ENCODE data around the gene RNPEPL1.
"Not testable (repeated sequence)": the region's sequence is repeated elsewhere in the genome, so short reads cannot be mapped to it uniquely, and the experiment has no call there.

RNPEPL1 gene

DNA sequence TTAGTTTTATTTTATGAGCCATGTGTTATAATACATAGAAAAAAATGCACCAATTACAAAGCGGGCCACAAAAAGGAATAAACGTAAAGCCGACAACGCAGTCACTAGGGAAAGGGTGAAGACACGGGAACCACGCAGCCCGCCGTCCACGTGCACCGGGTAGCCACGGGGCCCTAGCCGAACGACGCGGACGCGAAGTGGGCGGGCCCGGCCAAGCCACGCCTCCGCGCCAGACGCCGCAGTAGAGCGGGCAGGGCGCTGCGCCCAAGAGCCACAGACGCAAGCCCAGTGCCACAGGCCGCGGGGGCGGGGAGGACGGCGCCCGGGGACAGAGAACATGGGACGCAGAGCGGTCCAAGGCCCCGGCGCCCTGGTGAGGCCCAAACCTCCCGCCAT is 8.2 kb upstream of the RNPEPL1 start, which contains the start of gene DUSP28:
TSS of gene DUSP28 (plus strand) at position 274 of the 396 bp plus-strand sequence. CDS start 328 bp downstream, outside the sequence.
- H3K79me2 ChIP-seq (ENCODE audit: insufficient read depth, low read depth): peaks cover 42% of the 10 kb centered on the region
- H3K36me3 ChIP-seq (ENCODE audit: insufficient read depth): no peaks in the 10 kb centered on the region
- no peaks in the 10 kb centered on the region for H3K27me3 ChIP-seq (ENCODE audit: insufficient read depth, low read depth)
- peak within 1 kb of the TSS; percentile 47 for H2AFZ ChIP-seq (ENCODE audit: low read depth)
- H3K4me2 ChIP-seq: peak within 1 kb of the TSS; percentile 90
- H3K4me3 ChIP-seq (IDR thresholded peaks at IDR 0.05; ENCODE audit: insufficient read depth, low read depth, low read length): peak within 1 kb of the TSS; percentile 31
- peaks cover 48% of the 10 kb centered on the region for H3K4me1 ChIP-seq (ENCODE audit: low read depth, poor library complexity, severe bottlenecking)
- peak within 1 kb of the TSS; percentile 94 for H3K9ac ChIP-seq
- no peak for TF ChIP-seq CTCF (conservative IDR thresholded peaks at IDR 0.05; ENCODE audit: low read depth, low read length)
- no peaks in the 10 kb centered on the region for H4K20me1 ChIP-seq (ENCODE audit: insufficient read depth)
- peak within 1 kb of the TSS; percentile 92 for H3K27ac ChIP-seq

DNA sequence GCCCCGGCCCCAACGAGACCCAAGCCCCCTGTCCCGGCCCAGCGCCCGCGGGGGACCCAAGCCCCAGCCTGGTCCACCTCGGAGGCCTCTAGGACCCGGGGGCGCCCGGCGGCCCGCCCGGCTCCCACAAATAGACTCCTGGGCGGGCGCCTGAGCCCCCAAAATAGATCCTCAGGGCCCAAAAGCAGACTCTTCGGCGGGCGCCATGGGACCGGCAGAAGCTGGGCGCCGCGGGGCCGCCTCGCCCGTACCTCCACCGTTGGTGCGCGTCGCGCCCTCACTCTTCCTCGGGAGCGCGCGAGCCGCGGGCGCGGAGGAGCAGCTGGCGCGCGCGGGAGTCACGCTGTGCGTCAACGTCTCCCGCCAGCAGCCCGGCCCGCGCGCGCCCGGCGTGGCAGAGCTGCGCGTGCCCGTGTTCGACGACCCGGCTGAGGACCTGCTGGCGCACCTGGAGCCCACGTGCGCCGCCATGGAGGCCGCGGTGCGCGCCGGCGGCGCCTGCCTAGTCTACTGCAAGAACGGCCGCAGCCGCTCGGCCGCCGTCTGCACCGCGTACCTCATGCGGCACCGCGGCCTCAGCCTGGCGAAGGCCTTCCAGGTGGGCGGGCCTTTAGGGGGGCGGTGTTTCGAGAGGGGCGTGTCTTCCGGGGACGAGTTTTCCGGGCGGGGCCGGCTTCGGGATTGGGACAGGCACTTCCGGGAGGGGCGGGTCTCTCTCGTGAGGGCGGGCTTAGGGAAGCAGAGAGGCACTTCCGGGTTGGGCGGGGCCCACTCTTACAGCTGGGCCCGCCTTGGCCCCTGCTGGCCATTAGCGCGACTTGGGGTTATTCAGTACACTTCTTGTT is 7.6 kb upstream of the RNPEPL1 start:
- Histone ChIP-seq H2AFZ (ENCODE audit: low read depth) (peak overlapping the region; percentile 47), H3K27ac (peak overlapping the region; percentile 92), H3K4me1 (ENCODE audit: low read depth, poor library complexity, severe bottlenecking) (peaks cover 49% of the 10 kb centered on the region), H3K9ac (peak overlapping the region; percentile 94), H3K4me3 (IDR thresholded peaks at IDR 0.05; ENCODE audit: insufficient read depth, low read depth, low read length) (peak overlapping the region; percentile 15), H3K27me3 (ENCODE audit: insufficient read depth, low read depth) (no peaks in the 10 kb centered on the region), H4K20me1 (ENCODE audit: insufficient read depth) (no peaks in the 10 kb centered on the region), H3K36me3 (ENCODE audit: insufficient read depth) (no peaks in the 10 kb centered on the region), H3K79me2 (ENCODE audit: insufficient read depth, low read depth) (peaks cover 37% of the 10 kb centered on the region), H3K4me2 (peak overlapping the region; percentile 90)
- no peak for TF ChIP-seq CTCF (conservative IDR thresholded peaks at IDR 0.05; ENCODE audit: low read depth, low read length)

GRCh38 chr2:240561325-240561971 is 6.8 kb upstream of the RNPEPL1 start:
- Histone ChIP-seq H3K4me1 (ENCODE audit: low read depth, poor library complexity, severe bottlenecking) (peaks cover 49% of the 10 kb centered on the region), H3K79me2 (ENCODE audit: insufficient read depth, low read depth) (peaks cover 32% of the 10 kb centered on the region)

GRCh38 chr2:240563231-240563630 is 5.1 kb upstream of the RNPEPL1 start:
- not testable (repeated sequence) for H2AFZ ChIP-seq (ENCODE audit: low read depth); H3K4me3 ChIP-seq (IDR thresholded peaks at IDR 0.05; ENCODE audit: insufficient read depth, low read depth, low read length); H3K4me2 ChIP-seq; H3K36me3 ChIP-seq (ENCODE audit: insufficient read depth); H3K27me3 ChIP-seq (ENCODE audit: insufficient read depth, low read depth); H4K20me1 ChIP-seq (ENCODE audit: insufficient read depth); H3K27ac ChIP-seq; H3K9ac ChIP-seq
- Histone ChIP-seq H3K79me2 (ENCODE audit: insufficient read depth, low read depth) (peaks cover 27% of the 10 kb centered on the region), H3K4me1 (ENCODE audit: low read depth, poor library complexity, severe bottlenecking) (peaks cover 59% of the 10 kb centered on the region)

More at GRCh38 chr2:240561325-240561971, 6.8 kb upstream of the RNPEPL1 start:
- H3K36me3 ChIP-seq (ENCODE audit: insufficient read depth): no peaks in the 10 kb centered on the region
- no peaks in the 10 kb centered on the region for H4K20me1 ChIP-seq (ENCODE audit: insufficient read depth)
- H3K27ac ChIP-seq: peak overlapping the region; percentile 34
- peak overlapping the region; percentile 65 for H3K4me2 ChIP-seq
- H2AFZ ChIP-seq (ENCODE audit: low read depth): no peak overlapping the region
- peak overlapping the region; percentile 31 for H3K4me3 ChIP-seq (IDR thresholded peaks at IDR 0.05; ENCODE audit: insufficient read depth, low read depth, low read length)
- peak overlapping the region; percentile 94; the same call in 1 of the 2 replicates for H3K9ac ChIP-seq
- no peaks in the 10 kb centered on the region for H3K27me3 ChIP-seq (ENCODE audit: insufficient read depth, low read depth)
- 0 out of 2 replicates have a peak, but pooled peaks have one; percentile 13 for TF ChIP-seq CTCF (conservative IDR thresholded peaks at IDR 0.05; ENCODE audit: low read depth, low read length)
